MM.1S (cell line): ENCODE data around the gene S100A1.

ENCODE experiments used
- DNase-seq: peaks from one replicate; pipeline ENCODE4 v3.0.0-alpha.2; 2015
- H2AFZ ChIP-seq: fragments of 300-600 bp; sonication (generic); 2 replicates; pipeline ENCODE4 v1.6.0; 2016; ENCODE audit warnings: antibody characterized with exemption, low read length
- H3F3A ChIP-seq: fragments of 300-600 bp; sonication (generic); 2 replicates; pipeline ENCODE4 v1.6.1; 2016; ENCODE audit warnings: mild to moderate bottlenecking, antibody characterized with exemption, low read length, moderate library complexity, mixed read lengths; ENCODE audit not compliant: insufficient read depth
- H3K27ac ChIP-seq: fragments of 300-600 bp; sonication (generic); 2 replicates; pipeline ENCODE4 v1.5.1; 2016; ENCODE audit warnings: mild to moderate bottlenecking, low read length
- H3K27me3 ChIP-seq: fragments of 300-600 bp; sonication (generic); replicated peaks from 2 replicates; pipeline ENCODE4 v1.6.0; 2016; ENCODE audit warnings: low read length; ENCODE audit not compliant: insufficient read depth
- H3K36me3 ChIP-seq: fragments of 300-600 bp; sonication (generic); replicated peaks from 2 replicates; pipeline ENCODE4 v1.6.1; 2016; ENCODE audit warnings: mild to moderate bottlenecking, low read length, mixed read lengths; ENCODE audit not compliant: insufficient read depth
- H3K4me1 ChIP-seq: fragments of 300-600 bp; sonication (generic); 2 replicates; pipeline ENCODE4 v1.6.1; 2016; ENCODE audit warnings: low read length, mixed read lengths
- H3K4me2 ChIP-seq: fragments of 300-600 bp; sonication (generic); 2 replicates; pipeline ENCODE4 v1.6.0; 2016; ENCODE audit warnings: low read depth, low read length
- H3K4me3 ChIP-seq: fragments of 300-600 bp; sonication (generic); 2 replicates; pipeline ENCODE4 v1.5.1; 2016; ENCODE audit warnings: low read length, mixed read lengths
- H3K79me2 ChIP-seq: fragments of 300-600 bp; sonication (generic); 2 replicates; pipeline ENCODE4 v1.6.1; 2016; ENCODE audit warnings: mixed run types, low read length, mixed read lengths
- H3K9ac ChIP-seq: fragments of 300-600 bp; sonication (generic); 2 replicates; pipeline ENCODE4 v1.6.1; 2016; ENCODE audit warnings: low read length, mixed read lengths
- H3K9me2 ChIP-seq: fragments of 300-600 bp; sonication (generic); replicated peaks from 2 replicates; pipeline ENCODE4 v1.6.1; 2016; ENCODE audit warnings: mild to moderate bottlenecking, low read length, mixed read lengths; ENCODE audit not compliant: insufficient read depth
- H3K9me3 ChIP-seq: fragments of 300-600 bp; sonication (generic); replicated peaks from 2 replicates; pipeline ENCODE4 v1.6.1; 2016; ENCODE audit warnings: mild to moderate bottlenecking, low read length, mixed read lengths; ENCODE audit not compliant: insufficient read depth
- H4K20me1 ChIP-seq: fragments of 300-600 bp; sonication (generic); 2 replicates; pipeline ENCODE4 v1.6.1; 2016; ENCODE audit warnings: mild to moderate bottlenecking, low read length, moderate library complexity, mixed read lengths; ENCODE audit not compliant: insufficient read depth
- EZH2 ChIP-seq: fragments of 300-600 bp; sonication (generic); optimal IDR thresholded peaks from 2 replicates; pipeline ENCODE3; 2017; ENCODE audit warnings: low read depth, mild to moderate bottlenecking, antibody characterized with exemption, low read length, mixed read lengths
- EZH2phosphoT487 ChIP-seq: fragments of 300-600 bp; sonication (generic); IDR thresholded peaks from 2 replicates; pipeline ENCODE4 v1.6.1; 2018; ENCODE audit warnings: antibody characterized with exemption, low read length
- TF ChIP-seq, protein P1 (sequence below): fragments of 300-600 bp; sonication (generic); IDR thresholded peaks from 2 replicates; pipeline ENCODE4 v1.5.1; 2016; ENCODE audit warnings: antibody characterized with exemption, low read length, mixed read lengths

Gene S100A1

DNA sequence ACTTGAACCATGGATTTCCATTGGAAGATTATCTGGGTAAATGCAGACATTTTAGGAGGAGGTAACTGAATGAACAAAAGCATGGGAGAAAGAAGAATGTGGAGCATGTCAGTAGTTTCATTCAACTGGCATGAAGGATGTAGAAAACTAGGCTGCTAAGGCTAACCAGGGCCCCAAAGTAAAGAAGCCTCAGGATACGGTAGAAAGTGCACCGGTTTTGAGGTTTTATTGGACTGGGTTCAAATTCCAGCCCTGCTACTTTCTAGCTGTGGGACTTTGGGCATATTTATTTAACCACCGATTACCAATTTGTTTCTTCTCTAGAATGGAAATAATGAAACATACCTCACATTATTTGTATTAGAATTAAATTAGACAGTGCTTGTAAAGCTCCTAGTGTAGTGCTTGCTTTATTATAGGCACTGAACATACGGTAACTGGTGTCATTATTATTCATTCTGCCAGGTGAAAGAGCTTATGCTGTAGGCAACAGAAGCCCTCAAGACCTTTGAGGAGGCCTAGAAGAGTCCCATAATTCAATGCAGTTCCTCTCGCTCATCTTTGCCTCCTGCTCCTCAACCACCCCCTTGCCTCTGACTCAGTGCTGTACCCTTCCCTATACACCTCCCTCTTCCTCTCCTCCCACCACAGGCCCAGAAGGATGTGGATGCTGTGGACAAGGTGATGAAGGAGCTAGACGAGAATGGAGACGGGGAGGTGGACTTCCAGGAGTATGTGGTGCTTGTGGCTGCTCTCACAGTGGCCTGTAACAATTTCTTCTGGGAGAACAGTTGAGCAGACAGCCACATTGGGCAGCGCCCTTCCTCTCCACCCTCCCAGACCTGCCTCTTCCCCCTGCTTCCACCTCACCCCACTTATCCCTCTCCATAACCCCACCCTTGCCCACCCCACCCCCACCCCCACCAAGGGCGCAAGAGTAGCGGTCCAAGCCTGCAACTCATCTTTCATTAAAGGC, 3.1 kb downstream of the S100A1 start:
- H3K4me2 ChIP-seq: no peak overlapping the region
- peaks cover 5% of the 10 kb centered on the region for H3F3A ChIP-seq
- DNase-seq: no peak
- peaks cover 23% of the 10 kb centered on the region for H3K79me2 ChIP-seq
- no peaks in the 10 kb centered on the region for H4K20me1 ChIP-seq
- TF ChIP-seq EZH2 (no peak), EZH2phosphoT487 (no peak)
- TF ChIP-seq, protein P1, sequence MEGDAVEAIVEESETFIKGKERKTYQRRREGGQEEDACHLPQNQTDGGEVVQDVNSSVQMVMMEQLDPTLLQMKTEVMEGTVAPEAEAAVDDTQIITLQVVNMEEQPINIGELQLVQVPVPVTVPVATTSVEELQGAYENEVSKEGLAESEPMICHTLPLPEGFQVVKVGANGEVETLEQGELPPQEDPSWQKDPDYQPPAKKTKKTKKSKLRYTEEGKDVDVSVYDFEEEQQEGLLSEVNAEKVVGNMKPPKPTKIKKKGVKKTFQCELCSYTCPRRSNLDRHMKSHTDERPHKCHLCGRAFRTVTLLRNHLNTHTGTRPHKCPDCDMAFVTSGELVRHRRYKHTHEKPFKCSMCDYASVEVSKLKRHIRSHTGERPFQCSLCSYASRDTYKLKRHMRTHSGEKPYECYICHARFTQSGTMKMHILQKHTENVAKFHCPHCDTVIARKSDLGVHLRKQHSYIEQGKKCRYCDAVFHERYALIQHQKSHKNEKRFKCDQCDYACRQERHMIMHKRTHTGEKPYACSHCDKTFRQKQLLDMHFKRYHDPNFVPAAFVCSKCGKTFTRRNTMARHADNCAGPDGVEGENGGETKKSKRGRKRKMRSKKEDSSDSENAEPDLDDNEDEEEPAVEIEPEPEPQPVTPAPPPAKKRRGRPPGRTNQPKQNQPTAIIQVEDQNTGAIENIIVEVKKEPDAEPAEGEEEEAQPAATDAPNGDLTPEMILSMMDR: no peak
- no peaks in the 10 kb centered on the region for H3K27me3 ChIP-seq
- no peak overlapping the region for H3K27ac ChIP-seq
- peaks cover 7% of the 10 kb centered on the region for H3K36me3 ChIP-seq
- H3K4me3 ChIP-seq: no peak overlapping the region
- no peak overlapping the region for H3K9ac ChIP-seq
- H3K4me1 ChIP-seq: peaks cover 4% of the 10 kb centered on the region; the same call in 1 of the 2 replicates
- H3K9me3 ChIP-seq: no peaks in the 10 kb centered on the region
- H2AFZ ChIP-seq: no peak overlapping the region
- H3K9me2 ChIP-seq: no peaks in the 10 kb centered on the region

DNA sequence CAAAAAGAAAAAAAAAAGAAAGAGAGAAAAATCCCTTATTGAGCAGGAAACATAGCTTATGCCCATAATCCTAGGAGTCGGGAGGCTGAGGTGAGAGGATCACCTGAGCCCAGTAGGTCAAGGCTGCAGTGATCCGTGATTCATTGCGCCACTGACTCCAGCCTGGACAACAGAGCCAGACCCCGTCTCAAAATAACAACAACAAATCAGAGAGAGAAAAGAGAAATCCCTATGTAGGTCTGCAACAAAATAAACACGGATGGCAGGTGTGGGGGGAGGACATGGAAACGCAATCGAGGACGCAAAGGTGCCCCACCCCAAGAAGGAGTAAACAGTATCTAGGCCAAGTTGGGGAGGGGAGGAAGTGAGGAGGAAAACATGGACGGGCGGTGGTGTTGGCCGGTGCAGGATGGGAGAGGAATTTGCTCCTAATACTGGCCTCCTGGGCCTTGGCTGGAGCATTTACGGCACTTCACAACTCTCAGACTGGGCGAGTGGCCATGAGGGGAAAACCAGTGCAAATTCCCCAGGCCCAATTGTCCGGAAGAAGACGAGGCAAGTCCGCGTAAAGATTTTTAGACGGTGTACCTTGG, 5.0 kb downstream of the S100A1 start:
- Histone ChIP-seq H3K4me2 (peak overlapping the region; percentile 42; the same call in 1 of the 2 replicates), H3K4me1 (peaks cover 4% of the 10 kb centered on the region; the same call in 1 of the 2 replicates), H3K27me3 (no peaks in the 10 kb centered on the region), H3K9ac (no peak overlapping the region), H3K9me2 (no peaks in the 10 kb centered on the region), H3K27ac (no peak overlapping the region), H3F3A (peaks cover 5% of the 10 kb centered on the region), H2AFZ (peak overlapping the region; percentile 27; the same call in 1 of the 2 replicates), H4K20me1 (no peaks in the 10 kb centered on the region), H3K36me3 (peaks cover 23% of the 10 kb centered on the region), H3K9me3 (no peaks in the 10 kb centered on the region), H3K4me3 (peak overlapping the region; percentile 92), H3K79me2 (peaks cover 43% of the 10 kb centered on the region)
- TF ChIP-seq, protein P1: no peak
- TF ChIP-seq EZH2 (no peak), EZH2phosphoT487 (no peak)
- no peak for DNase-seq

DNA sequence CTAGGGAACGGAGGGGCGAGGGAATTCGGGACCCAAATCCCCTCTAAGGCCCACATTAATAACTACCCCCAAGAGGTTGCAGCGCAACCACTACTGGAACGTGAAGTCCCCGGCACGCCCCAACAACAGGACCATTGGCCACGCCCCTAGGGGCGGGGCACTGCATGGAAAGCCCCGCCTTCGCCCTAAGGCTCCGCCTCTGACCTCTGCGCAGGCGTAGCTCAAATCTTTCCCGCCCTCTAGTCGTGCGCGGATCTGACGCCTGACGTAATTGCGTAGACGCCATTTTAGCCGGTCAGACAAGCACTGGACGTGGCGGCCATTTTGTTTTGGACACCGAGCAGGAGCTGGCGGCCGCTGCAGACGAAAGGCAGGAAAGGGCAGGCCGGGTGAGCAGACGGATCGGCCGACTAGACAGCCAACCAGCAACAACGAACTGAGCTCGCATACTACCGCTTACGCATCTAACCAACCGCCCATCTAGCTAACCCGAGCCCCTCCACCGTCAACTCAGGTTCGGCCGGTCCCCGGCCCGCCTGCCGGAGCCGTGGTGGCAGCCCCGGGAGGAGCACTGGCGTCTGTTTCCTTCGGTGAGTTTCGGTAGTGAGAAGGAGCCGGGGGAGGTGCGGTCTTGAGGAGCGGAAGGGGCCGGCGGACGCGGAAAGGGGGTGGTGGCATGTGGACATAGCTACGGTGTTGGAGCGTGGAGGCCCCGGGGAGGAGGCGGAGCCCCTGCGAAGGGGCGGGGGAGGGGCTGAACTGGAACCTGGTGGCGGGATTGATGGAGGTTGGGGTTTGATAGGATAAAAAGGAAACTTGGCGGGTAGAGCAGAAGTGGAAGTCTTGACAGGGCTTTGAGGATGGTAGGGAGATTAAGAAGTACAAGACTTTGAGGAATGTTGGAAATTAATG, 5.8 kb downstream of the S100A1 start, which contains the start of gene CHTOP:
Gene CHTOP (plus strand): TSS at position 313 of the 912 bp plus-strand sequence. CDS start 2,523 bp downstream, outside the sequence.
- no peaks in the 10 kb centered on the region for H3K27me3 ChIP-seq
- H3K4me3 ChIP-seq: peak within 1 kb of the TSS; percentile 92
- peak within 1 kb of the TSS; percentile 99 for H3K9ac ChIP-seq
- peaks cover 50% of the 10 kb centered on the region for H3K79me2 ChIP-seq
- peaks cover 27% of the 10 kb centered on the region for H3K36me3 ChIP-seq
- H3K4me2 ChIP-seq: peak within 1 kb of the TSS; percentile 64; the same call in 1 of the 2 replicates
- H4K20me1 ChIP-seq: no peaks in the 10 kb centered on the region
- H2AFZ ChIP-seq: peak within 1 kb of the TSS; percentile 27
- H3K9me3 ChIP-seq: no peaks in the 10 kb centered on the region
- TF ChIP-seq, protein P1: no peak
- TF ChIP-seq EZH2: no peak
- no peak for TF ChIP-seq EZH2phosphoT487
- no peaks in the 10 kb centered on the region for H3K9me2 ChIP-seq
- peaks cover 5% of the 10 kb centered on the region for H3F3A ChIP-seq
- H3K4me1 ChIP-seq: peaks cover 4% of the 10 kb centered on the region; the same call in 1 of the 2 replicates
- peak within 1 kb of the TSS; percentile 95 for H3K27ac ChIP-seq
- DNase-seq: peak; percentile 100
